HG03342 (cell line): ENCODE results near the gene PRB3.

ENCODE experiments used
- ATAC-seq: cut with Tn5 transposase; IDR thresholded peaks from one replicate; pipeline ENCODE4 v1.9.1; 2021; ENCODE audit warnings: mild to moderate bottlenecking, moderate library complexity; ENCODE audit not compliant: unreplicated experiment

PRB3 gene

DNA sequence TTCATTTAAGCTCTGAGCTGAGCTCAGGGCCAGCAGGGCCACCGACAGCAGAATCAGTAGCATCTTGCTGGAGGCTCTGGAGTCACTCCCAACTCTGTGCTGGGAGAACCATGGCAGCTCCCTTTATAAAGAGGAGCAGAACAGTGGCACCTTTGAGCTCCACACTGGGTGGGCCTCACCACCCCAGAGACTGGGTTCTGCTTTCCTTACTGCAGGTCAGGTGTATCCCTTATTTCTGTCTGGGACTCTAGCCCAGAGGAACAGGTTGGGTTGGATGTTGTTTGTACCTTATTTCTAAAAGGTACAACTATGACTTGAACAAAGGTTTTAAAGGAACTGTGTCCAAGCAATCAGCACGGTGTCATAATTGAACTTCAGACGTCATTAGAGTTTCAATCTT lies at the start of gene PRB3:
Gene PRB3 (minus strand): TSS at position 101 of the 400 bp plus-strand sequence. CDS start 38 bp downstream, at position 63.
- ATAC-seq, result no peak

GRCh38 chr12:11310336-11310735 lies 40.8 kb upstream of the PRB3 start, which contains the start of gene PRB4:
TSS of gene PRB4 (minus strand) at chr12:11310436. CDS start at chr12:11310398, 38 bp downstream.
- no peak for ATAC-seq

- no peak for ATAC-seq
Measured at GRCh38 chr12:11307143-11307542, 37.6 kb upstream of the PRB3 start.

GRCh38 chr12:11273449-11273848 lies 3.9 kb upstream of the PRB3 start:
- ATAC-seq, result no peak

GRCh38 chr12:11264501-11264900 lies 5.0 kb downstream of the PRB3 start:
- no peak for ATAC-seq

DNA sequence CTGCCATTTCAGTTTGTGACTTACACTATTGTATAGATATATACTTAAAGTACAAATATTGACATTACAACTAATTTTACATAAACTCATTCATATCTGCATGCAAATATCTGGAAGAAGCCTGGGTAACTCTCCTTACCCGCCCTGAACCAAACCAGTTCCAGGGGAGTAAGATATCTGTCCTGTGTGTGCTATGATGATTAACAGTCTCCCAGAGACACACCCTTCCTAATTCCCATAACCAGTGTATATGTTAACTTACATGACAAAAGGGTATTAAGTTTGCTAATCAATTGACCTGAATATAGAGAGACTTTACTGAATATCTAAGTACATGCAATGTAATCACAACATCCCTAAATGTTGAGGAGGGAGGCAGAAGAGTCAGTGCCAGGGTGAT lies 23.0 kb downstream of the PRB3 start:
- ATAC-seq, result no peak

GRCh38 chr12:11242656-11243055 lies 26.9 kb downstream of the PRB3 start:
- ATAC-seq, result no peak

- no peak for ATAC-seq
Measured at GRCh38 chr12:11240348-11240930, 29.1 kb downstream of the PRB3 start.

DNA sequence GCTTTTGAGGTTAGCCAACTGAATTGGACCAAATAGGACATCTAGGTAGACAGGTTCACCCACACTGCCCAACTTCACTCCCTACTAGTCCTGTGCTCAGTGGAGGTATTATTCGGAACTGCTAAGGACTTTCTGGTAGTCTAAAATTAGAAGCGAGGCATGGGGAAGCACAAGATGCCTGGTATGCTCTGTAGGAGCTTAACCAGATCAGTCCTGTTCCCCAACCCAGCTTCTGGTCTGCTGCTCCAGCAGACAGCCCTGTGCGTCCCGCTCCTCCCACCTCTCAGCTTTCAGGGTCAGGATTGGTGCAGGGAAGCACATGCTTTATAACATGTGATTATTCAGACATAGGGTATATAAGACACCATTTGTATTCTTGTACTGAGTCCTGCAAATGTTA lies 31.2 kb downstream of the PRB3 start:
- no peak for ATAC-seq

- no peak for ATAC-seq
Measured at GRCh38 chr12:11233532-11233931, 36.0 kb downstream of the PRB3 start.

DNA sequence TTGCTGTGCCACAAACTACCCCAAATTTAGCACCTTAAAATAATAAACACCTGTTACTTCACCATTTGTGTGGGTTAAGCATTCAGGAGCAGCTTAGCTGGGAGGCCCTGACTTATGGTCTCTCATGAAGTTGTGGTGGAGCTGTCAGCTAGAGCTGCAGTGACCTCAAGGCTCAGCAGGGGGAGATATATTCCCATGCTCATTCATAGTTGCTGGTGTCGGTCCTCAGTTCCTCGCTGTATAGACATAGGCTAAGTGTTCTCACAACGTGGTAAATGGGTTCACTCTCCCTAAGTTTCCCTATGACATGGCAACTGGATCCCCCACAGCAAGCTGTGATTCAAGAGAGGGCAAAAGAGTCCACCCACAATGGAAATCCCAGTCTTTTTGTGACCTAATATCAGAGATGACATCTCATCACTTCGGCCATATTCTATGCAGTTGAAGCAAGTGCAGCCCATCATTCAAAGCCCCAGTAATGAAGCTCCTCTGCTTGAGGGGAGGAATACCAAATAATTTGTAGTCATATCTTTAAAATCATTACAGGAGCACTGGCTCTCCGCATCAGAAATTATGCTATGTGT lies 41.1 kb downstream of the PRB3 start:
- ATAC-seq, result no peak

DNA sequence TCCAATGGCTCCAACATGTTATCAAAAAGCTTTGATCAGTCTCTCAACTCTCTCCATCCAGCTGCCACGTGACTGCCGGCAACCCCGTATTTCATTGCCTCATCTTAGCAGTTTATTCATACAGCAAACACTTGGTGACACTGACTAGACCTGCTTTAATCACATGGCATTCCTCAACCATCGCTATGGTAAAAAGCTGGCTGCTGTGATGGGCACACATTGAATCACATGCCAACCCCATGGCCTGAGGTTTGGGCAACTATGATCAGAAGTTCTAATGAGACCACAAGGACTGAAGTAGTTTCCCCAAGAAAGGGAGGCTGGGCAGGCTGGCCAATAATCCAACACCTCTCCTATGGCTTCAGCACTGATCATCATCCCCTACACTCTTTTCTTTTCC lies 42.1 kb downstream of the PRB3 start:
- no peak for ATAC-seq
